Measurements from ENCODE around the gene THSD7B. TPM values are rescaled to one million over a fixed set of nuclear protein-coding genes. Genes with fewer than 3 reads are reported as not detected.

THSD7B gene
- total RNA-seq, 1 donor from 2014 or later: 8.1 TPM

DNA sequence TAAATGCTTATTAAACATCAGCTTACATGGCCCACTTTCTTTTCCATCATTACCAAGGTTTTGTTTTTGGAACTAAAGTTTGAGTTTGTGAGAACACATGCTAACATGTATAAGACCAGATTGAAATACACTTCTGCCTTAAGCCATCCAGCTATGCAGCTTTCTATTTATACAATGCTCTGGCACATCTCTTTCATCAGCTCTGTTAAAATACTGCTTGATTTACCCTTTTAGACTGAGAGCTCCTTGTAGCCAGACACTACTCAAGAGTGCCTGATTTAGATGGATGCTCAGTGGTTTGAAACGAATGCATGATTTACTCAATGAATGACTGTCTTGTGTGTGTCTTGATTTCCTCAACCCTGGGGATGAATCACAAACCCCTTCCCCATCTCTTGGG, 392.5 kb downstream of the THSD7B start:
- no peak for DNase-seq

DNA sequence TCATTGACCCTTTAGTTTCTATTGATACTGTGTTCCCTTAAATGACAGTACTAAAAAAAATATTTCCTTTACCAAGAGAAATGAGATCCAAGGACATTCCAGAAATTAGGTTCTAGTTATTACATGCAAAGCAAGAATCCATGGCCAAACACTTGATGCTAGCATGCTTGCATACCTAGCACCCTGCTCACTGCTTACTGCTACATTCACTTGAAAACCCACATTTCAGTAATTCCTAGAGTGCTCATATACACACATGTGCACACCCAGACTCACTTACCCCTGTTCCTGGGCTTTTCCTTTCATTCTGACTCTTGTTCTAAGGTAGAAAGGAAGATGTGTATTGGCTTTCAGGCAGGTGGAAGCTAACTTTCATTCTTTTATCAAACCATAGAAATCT, 395.9 kb downstream of the THSD7B start:
- DNase-seq: no peak

DNA sequence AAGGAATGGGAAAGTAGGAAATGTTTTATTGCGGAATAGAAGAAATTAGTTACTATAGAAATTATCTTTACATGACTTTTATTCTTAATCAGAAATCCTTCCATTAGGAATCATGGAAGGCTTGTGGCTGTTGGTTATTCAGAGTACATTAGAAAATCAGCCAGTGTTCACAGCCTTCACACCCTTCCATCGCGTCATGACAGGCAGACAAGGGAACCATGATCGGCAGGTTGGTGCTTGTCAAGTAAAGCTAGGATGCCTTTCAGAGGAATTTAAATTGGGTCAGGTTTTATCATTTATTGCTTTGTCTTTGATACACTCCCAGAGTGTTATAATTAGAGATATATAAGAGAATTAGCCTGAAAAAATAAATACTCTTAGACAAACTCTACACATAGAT, 400.6 kb downstream of the THSD7B start:
- no peak for DNase-seq

DNA sequence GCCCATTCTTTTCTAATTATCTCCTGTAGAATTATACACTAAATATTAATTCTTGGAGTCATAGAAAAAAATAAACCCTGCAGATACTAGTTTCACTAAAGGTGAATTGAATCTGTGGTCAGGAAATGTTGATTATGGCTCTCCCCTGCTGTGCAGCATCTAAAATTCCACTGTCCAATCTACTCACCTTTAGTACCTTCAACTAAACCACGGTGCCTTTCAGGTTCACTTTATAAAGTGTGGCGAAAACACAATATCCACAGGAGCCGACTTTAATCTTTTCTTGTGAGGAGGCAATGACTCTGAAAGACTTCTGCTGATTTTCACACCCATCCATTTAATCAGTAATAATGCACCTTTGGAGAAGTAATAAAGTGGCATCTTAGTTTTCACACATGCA, 402.3 kb downstream of the THSD7B start:
- no peak for DNase-seq

DNA sequence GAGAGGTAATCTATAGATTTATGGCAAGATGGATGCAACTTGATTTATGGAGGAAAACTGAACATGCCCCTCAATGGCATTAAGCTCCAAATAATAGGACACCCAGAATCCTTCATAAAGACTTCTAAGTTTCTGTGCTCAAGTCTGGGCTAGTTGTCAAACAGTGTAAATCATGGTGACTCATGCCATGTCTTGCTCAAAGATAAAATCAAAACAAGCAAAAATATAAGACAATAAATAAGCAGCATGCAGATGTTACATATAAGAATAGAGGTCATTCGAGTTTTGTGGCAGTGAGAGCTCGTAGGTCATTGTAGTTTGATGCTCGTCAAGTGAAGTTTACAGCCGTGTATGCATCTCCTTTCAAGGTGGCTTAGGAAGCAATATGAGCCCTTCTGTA, 403.2 kb downstream of the THSD7B start:
- no peak for DNase-seq

DNA sequence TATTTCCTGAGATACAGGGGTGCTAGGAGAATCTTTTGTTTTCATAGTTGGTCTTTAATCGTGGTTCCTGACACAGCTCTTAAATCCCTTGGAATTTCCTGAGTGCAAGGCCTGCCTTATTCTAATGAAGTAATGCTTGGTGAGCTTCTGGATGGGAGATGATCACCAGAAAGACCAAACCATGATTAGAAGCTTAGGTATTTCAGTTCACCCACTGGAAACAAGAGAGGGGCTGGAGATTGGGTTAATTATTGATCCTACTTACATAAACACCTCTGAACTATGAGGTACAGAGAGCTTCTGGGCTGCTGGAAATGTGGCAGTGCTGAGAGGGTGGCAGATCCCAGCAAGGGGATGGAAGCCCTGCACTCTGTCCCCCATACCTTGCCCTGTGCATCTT, 406.8 kb downstream of the THSD7B start:
- DNase-seq: no peak

DNA sequence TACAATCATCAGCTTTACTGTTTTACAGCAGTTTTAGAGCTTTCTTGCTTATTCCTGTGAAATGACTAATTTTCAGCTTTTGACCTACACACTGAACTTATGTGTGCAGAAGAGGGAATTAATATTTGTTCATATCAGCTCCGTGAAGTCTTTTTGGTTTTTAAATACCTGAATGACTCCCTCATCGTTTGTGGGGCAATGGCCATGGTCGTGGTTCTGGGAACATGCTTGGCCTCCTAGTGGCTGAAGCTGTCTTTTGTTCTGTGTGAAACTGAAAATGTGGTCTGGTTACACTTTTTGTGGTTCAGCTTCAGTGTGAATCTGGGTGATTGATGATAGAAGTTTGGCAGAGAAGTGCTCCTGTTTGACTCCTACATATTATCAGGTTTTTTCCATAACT, 408.1 kb downstream of the THSD7B start:
- DNase-seq: no peak

DNA sequence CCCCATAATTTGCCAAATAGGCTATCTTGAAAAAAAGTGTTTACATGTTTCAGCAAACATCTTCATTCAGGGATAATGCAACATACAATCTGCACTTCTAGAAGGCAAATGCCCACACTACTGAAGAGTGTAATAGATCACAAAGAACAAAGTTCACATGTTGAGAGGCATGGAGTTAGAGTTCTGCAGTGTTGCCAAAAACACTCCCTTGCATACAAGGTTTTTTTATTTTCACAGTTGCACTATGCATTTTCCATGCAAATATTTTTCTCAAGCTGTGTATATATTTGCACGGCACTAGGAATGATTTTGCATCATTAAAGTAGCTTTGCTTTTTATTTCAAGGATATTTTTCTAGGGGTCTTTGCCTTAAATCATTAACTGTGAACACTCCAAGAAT, 409.9 kb downstream of the THSD7B start:
- no peak for DNase-seq

DNA sequence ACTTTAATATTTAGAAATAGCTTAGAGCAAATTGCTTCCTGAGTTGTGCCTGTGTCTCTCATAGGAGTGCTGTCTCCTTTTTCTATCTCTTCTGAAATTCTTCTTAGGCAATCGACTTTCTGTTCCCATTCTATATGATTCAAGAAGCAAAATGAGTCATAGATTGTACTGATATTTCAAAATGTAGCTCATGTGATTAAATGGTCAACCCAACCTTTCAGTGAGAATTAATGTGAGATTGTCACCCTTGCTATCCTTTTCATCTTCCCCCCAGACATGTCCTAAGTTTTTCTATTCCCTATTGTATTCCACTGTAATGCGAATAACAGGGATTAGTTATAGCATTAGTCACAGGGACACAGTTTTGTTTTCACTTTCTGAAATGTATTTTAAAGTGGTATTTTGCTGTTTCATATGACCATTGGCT, 413.6 kb downstream of the THSD7B start:
- DNase-seq: no peak

DNA sequence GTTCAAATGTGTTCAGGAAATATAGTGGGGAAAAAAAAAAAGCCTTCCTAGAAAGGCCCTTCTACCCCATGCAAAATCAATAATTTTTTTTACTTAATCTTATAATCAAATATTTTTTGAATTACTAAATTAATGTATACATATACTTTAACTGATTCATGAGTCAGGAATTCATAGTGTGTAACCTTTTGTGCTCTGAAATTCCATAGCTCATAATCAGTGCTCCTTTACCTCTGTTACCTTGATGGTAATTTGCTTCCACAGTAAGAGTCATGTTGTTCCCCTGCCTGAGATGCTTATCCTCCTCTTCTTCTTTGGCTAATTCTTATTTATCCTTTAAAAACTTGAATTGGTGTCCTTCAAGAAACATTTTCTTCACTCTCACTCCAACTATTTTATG, 414.2 kb downstream of the THSD7B start:
- no peak for DNase-seq

DNA sequence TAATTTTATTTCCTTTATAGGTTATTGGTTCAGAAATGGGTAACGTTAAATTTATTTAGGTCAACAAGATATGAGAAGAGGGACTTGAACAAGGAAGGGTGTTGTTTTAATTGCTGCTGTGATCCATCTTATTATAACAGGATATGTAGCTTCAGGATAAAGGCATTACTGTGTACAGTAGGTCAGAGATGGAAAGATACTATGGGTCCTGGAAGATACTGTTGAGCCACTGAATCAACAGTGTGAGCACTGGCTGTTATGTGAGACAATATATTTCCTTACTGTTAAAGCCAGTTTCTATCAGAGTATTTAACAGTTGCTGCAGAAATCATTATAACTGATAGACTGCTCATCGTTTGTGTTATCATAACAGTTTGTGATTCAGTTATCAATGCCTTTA, 414.7 kb downstream of the THSD7B start:
- DNase-seq: no peak

DNA sequence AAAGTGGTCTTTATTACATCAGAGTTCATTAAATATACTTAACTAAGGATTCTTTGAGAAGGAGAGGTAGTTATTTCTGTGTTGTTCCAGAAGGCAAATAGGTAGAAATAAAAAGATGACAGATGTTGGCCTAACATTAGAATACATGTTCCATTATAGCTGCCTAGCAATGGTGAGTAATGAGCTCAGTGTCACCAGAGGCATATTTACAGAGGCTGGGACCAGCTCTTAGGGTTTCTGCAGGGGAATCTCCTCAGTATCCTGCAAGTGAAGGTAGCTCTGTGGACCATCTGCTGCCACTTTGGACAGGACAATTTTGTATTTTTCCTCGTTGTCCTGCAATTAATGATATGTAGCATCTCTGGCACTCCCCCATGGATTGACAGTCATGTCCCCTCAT, 416.0 kb downstream of the THSD7B start:
- no peak for DNase-seq

DNA sequence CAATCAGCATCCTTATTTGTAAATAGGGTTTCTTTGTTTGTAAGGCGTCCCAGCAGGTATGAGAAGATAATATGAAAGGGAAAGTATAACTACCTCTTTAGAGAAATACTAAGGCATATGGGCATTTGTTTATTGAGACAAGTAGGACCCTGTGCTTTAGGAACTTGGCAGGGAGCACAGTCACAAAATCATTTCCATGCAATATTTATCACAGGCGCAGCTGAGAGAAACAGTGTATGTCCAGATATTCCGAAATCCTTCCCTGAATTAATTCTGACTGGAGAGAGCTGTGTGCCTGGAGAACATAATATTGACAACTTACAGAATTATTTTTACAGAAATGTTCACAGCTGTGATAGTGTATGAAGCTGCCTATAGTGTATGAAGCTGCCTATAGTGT, 416.7 kb downstream of the THSD7B start:
- no peak for DNase-seq

DNA sequence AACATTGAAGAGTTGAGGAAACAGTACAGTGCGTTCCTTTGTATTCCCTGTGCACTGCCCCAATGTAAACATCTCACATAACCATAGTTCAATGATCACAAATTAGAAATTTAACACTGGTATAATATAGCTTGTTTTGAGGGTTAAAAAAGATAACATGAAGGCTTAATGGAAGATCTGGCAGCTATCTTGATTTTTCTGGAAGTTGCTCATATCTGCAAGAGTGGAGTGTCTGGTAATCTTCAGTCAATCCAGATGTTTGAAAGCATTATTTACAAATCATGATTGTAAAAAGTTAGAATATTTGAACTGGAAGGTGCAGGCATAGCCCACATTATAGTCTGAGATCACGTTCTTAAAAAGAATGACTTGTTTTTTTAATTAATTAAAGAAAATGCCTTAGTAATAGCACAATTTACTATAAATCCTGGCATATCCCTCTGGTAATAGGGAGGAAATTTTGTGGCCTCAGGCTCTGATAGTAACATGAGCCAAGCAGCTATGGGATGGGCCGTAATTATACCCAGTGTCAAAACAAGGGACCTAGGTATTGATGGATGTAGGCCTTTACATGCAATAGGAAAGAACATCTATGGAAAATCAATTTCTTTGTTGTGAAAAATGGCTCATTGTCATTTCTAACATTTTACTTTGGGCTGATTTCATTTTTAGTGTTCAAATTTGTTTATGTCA, 418.0 kb downstream of the THSD7B start:
- no peak for DNase-seq

DNA sequence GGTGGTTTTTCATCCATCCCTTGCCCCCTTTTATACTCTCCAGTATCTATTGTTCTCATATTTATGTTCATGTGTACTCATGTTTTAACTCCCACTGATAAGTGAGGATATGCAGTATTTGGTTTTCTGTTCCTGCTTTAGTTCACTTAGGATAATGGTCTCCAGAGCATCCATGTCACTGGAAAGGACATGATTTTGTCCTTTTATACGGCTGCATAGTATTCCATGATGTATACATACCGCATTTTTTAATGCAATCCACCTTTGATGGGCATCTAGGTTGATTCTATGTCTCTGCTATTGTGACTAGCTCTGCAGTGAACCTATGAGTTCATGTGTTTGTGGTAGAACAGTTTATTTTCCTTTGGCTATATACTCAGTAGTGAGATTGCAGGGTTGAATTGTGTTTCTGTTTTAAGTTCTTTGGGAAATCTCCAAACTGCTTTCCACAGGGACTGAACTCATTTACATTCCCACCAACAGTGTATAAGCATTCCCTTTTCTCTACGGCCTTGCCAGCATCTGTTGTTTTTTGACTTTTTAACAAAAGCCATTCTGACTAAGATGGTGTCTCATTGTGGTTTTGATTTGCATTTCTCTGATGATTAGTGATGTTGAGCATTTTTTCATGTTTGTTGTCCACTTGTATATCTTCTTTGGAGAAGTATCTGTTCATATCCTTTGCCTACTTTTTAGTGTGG, 420.2 kb downstream of the THSD7B start:
- DNase-seq: no peak

DNA sequence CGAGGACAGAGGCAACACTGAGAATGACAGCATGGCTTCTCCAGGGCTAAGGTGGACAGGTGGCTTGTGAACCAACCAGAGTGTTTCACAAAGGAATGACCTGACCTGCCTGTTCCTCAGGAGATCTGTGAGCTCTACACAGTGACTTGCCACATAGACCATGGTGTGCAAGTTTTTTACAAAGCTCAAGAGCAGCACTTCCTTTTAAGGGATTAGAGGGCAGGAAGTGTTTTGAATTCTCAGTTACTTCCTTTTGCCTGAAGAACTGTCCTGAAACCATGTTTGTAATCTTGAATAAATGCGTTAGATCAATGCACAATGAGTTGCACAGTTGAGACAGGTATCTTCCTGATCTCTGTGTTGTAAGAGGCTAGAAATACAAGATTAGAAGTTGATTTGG, 421.9 kb downstream of the THSD7B start:
- no peak for DNase-seq

DNA sequence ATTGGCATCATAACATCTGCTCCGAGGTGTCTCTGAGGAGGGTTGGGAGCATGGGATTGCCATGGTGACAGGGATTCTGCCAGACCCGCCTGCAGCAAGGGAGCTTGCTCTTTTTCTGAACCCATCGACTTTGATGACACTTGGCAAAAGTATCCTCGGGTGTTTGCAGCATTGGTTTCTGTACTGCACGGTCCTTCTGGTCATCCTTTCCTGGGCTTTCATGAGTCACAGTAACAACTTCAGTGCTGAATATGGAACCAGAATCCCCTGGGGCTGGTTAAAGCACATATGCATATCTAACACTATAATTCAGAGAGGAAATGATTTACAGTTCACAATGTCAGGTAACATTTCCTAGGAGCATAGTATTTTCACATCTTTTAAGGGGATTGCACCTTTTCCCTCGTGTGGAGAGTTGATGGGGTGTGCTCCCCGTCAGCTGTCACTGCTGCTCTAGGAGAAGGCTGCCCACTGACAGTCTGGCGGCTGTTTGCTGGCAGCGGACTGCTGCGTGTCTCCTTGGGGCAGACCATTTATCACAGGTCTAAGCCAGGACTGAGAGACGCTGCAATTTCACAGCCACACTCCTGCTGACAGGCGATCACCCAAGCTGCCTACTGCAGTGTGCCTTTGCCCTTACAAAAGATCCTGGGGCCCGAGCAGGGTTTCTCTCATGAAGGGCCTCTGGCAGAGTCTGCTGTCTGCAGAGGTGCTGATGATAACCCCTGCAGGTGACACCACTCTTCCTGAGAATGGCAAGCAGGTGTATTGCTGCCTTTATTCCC, 425.3 kb downstream of the THSD7B start:
- no peak for DNase-seq

DNA sequence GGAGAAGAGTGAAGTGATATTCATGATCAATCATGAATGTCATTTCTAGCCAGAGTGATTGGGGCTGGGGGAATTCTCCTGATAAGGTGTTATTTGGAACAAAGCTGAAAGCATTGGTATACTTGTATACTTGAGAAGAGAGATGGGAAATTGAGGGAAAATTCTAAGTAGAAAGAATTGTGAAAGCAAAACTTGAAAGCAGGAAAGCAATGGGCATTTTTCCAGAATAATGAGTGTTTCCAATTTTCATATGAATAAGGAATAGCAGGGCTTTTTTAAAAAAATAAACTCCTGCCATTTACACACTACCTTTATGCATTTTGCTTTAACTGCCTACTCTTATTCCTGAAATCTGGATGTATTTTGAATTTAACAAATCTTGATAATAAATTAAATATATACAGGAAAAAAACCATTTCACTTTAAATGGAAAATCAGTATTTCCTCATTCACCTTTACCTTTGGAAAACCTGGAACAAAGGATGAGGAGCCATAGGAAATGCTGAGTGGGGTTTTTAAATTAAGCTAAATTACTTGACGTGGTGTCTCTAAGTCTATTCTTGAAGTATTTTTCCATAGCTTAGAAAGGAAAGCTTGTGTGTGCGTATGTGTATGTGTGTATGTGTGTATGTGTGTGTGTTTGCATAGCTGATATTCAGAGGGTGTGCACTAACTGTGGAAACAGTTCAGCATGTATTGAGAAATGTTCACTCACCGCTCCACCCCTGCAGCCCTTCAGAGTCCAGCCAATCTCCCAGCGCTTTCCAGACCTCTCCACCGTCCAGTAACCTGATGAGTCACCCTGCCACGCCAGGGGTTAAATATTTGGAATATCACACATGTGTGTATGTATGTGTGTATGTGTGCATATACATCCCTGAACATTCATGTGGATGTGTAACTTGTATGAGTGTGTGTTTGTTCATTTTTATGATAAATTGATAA, 427.3 kb downstream of the THSD7B start:
- DNase-seq: no peak

DNA sequence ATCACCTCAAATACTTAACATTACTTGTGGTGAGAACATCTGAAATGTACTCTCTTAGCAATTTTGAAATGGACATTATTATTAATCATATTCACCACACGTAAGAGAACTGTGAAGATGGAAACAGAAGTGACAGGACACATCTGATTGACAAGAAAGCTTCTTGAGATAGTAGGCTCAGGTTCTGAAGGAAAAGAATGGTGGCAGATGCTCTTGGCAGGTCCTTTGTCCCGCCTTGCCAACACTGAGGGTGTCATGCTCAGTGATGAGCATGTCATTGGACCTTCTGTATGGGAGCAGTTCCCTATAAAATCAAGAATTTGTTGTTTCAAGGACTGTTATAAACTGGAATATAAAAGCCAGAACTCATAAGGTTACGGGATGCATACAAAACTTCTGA, 428.1 kb downstream of the THSD7B start:
- no peak for DNase-seq

DNA sequence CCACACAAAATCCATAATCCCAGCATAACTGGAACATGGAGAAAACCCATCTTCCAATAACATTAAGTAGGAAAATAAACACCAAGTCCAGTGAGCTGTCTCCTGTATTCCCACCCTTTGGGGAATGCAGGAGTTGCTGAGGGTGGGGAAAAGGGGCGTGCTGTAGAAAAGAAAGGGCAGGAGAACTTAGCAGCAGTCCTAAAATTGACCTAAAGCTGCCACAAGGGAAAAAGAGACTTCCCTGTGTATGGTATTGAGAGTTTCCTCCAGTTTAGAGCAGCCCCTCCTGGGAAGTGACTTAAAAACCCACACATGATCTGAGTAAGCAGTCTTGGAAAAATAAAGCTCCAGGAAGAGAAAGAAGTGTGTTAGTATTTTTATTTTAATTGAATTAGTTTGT, 428.8 kb downstream of the THSD7B start:
- no peak for DNase-seq

DNA sequence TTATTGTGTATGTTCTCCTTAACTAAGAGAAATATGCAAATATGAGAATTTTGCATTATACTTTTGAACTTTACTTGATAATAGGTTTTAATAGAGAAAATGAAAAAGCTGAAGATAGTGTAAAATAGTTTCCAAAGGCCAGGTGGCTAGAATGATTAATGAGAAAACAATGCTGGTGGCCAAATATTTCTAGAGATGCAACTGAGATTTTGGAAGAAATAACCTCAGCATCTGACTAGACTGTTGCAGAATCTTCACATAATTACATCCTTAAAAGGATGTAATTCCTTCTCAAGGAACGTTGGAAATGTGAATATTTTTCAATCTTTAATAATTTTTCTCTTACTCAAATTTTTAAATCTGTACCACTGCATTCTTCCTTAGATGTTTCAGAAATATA, 434.4 kb downstream of the THSD7B start:
- DNase-seq: no peak

DNA sequence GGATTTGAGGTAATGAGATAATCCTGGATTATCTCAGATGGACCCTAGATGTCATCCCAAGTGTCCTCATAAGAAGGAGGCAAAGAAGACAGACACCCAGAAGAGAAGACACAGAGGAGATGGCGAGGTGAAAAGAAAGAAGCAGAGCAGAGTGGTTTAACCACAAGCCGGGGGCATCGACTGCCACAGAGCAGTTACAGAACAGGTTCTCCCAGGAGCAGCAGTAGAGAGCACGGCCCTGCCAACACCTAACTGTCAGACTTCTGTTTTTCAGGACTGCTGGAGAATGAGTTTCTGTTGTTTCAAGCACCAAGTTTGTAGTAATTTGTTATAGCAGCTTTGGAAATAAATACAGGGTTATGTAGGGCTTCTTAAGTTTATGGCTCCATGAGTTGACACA, 437.0 kb downstream of the THSD7B start:
- no peak for DNase-seq

Data from skin of body (tissue), 2 donors.